CD1c-positive myeloid dendritic cell (primary cell): ENCODE data around the gene STBD1.
"Not testable (repeated sequence)": the region's sequence is repeated elsewhere in the genome, so short reads cannot be mapped to it uniquely, and the experiment has no call there.

ENCODE experiments used
- DNase-seq: peaks from one replicate; pipeline ENCODE4 v3.0.0-alpha.2; 2016; ENCODE audit errors: extremely low spot score

STBD1 gene

GRCh38 chr4:76322236-76322635 lies 15.7 kb downstream of the STBD1 start:
- DNase-seq, result no peak

DNA sequence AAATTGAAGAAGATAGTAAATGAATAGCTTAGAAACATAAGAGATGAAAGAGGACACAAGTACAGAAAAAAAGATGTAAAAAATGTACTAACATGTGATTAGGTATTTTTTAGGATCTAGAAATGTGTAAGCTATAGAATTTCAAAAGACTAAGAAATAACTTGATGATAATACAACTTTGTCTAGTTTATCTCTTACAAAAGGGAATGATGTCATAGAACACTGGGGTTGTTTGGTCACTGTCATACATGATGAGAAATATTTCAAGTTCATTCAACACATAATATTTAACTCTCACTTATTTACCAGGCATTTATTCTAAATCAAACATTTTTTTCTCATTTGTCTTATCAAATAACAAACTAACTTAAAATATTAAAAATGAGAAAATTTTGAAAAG lies 18.5 kb downstream of the STBD1 start:
- no peak for DNase-seq

DNA sequence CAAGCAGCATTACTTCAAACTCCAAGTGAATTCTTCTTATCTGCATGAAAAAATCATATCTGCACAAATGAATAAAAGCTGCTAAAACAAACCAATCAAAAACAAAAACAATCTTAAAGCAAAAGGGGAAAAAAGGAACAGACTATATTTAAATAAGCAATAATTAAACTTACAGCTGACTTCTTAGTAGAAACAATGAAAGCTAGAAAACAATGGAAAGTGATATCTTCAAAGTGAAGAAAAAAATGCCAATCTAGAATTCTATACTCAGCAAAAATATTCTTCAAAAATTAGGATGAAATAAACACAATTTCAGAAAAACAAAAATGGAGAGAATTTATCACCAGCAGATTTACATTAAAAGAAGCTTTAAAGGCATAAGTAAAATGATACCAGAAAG lies 20.0 kb downstream of the STBD1 start:
- DNase-seq, result no peak

DNA sequence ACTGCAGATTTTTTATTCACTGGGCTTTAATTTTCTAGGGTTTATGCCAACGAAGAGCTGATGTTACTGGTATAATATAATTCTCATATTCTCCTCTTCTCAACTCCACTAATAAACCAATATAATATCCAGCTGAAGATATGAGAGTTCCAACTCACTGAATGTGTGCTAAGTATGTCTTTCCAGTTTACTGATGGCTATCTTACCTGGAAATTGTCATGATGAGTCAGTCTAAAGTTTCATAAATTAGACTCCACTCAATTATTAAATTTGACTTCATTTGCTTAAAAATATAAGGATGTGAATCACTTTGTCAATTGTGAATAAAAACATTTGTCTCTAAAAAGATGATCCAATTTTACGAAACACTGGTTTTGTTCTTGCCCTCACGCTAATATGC lies 28.4 kb downstream of the STBD1 start:
- DNase-seq, result no peak

DNA sequence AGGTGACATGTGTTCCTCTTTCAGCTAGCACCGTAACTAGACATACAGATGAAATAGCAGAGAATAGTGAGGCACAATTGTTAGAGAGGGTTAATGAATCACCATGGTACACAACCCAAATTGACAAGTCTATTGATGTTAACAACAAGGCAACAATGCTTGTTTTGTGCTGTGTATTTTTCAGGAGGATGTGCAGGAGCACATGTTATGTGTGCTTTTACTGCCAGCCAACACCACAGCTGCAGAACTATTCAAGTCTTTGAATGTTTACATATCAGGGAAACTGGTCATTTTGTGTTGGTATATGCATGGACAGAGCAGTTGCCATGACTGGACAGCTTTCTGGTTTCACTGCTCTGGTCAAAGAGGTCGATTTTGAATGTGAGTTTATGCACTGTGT lies 32.8 kb downstream of the STBD1 start:
- DNase-seq, result no peak

DNA sequence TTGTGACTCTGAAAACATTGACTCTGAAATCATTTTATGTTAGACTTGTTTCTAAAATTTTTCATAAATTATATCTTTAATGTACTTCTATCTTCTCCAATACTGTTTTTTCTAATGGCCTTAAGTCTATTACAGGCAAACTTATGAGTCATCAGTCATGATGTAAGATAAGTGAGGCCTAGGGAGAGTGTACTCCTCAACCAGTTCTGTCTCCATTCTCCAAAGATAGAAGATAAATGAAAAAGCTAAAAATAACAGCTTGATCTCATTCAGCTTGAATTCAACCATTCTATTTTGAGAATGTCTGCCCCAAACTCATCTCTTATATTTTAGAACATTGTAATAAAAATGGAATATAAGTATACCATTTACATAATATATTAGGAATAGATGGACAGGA lies 34.5 kb downstream of the STBD1 start:
- no peak for DNase-seq

DNA sequence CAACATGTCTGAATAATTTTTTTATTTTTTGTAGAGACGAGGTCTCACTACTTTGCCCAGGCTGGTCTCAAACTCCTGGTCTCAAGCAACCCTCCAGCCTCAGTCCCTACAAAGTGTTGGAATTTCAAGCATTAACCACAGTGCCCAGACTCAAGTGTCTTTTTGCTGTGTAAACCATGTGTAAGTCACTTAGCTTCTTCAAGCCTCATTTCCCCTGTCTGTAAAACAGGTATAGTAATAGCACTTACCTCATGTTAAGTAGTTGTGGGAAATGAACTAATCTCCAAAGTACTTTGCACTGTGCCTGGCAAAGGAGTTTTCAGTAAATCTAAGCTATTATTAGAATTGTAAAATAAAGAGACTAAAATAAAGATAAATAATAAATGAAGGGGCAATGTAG lies 35.7 kb downstream of the STBD1 start:
- no peak for DNase-seq

DNA sequence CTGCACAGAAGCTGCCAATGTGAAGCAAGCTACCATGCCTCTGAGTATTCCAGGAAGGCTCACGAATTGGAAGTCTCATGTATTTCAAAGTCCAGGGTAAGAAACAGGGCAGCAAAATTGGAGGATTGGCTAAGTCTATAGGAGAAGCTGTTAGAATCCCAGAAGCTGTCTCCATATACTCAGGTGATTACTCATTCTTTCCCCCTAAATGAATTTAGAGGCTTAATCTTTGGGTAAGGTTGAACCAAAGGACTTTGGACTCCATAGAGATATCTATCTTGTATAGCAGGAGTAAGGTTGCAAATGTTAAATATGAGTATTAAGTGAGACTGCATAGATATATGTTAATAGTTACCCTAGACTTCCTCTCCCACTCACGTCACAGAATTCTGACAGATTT lies 36.3 kb downstream of the STBD1 start:
- DNase-seq, result no peak

DNA sequence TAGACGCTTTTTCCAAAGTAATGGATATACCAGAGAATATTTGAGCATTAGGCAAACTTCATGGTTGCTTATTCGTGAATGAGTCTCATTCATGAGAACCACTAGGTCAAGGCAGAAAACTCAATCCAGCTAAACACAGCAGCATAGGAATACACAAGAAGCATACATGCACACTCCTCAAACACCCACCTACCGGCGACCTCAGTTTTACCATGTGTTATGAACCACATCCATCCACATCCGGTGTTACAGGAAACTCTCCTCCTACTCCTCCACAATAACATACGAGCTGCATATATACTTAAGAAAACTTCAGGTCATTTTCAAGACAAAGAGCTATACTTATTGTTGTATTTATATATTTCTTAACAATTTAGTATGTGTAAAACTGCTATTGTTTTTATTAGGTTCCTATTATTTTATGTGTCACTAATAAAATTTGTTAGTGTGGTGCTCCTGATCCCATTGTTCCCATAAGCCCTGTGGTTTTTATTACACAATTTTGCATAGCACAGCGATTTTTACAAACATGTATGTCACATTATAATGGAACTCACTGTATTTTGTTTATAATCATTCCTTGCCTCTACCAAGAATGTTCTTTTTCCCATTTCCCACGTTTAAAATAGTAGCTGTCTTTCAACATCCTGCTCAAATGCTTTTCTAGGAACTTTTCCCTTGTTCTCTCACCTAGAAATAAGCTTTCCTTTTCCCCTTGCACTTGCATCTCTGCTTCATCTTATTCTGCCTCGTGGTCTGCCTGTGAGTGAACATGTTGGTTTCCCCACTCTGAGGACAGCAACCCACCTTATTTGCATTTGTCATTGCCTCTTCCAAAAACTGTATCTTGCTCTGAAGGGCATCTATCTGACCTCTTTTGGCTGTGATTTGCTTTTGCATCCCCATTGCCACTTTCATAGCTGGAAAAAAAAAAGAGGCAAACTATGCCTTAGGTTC lies 48.3 kb downstream of the STBD1 start:
- DNase-seq, result no peak

- no peak for DNase-seq
Observed at GRCh38 chr4:76357981-76358380, 51.4 kb downstream of the STBD1 start.

GRCh38 chr4:76359881-76360466 lies 53.4 kb downstream of the STBD1 start:
- DNase-seq, result not testable (repeated sequence)
